ENCODE measurements around the gene TRAPPC13. TPM values are rescaled to one million over a fixed set of nuclear protein-coding genes. Genes with fewer than 3 reads are reported as not detected.

Gene TRAPPC13
- total and polyA plus RNA-seq, 2 of the 13 experiments (the other 11 are each of a cell fraction or from before 2014, with no cell fraction given), result 8.4 to 19.6 TPM

DNA sequence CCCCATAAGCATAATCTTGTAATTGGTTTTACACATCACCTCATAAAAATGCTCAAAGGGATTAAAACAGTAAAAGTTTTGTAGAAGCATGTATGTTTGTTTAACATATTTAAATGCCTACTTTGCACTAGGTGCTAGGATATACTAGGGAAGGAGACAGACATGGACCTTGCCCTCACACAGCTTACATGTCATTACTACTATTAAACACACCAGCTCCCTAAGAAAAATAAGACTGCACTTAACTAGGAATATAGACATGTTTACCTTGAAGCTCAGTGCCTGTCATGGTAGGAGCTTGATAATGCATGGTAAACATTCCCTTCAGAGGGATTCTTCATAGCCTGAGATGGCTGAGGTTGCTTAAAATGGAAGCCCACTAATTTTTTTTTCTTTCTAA lies 6.2 kb downstream of the TRAPPC13 start (continued):
- TF ChIP-seq GLMP (CRISPR knock-in tag; IDR thresholded peaks at IDR 0.05; ENCODE audit: borderline replicate concordance) (no peak), KAT8 (CRISPR knock-in tag; IDR thresholded peaks at IDR 0.05) (no peak), YY1 (IDR thresholded peaks at IDR 0.05; ENCODE audit: insufficient read depth, insufficient replicate concordance, low read depth, low read length) (no peak), HIVEP1 (CRISPR knock-in tag; IDR thresholded peaks at IDR 0.05) (no peak), NFATC3 (CRISPR knock-in tag; IDR thresholded peaks at IDR 0.05) (no peak), ZNF367 (CRISPR knock-in tag; IDR thresholded peaks at IDR 0.05; ENCODE audit: borderline replicate concordance) (no peak), FOXA3 (CRISPR knock-in tag; IDR thresholded peaks at IDR 0.05) (0 out of 2 replicates have a peak, but pooled peaks have one; percentile 19), ZNF883 (CRISPR knock-in tag; IDR thresholded peaks at IDR 0.05; ENCODE audit: not compliant biosample characterization) (no peak)
- TF ChIP-seq, protein P1, sequence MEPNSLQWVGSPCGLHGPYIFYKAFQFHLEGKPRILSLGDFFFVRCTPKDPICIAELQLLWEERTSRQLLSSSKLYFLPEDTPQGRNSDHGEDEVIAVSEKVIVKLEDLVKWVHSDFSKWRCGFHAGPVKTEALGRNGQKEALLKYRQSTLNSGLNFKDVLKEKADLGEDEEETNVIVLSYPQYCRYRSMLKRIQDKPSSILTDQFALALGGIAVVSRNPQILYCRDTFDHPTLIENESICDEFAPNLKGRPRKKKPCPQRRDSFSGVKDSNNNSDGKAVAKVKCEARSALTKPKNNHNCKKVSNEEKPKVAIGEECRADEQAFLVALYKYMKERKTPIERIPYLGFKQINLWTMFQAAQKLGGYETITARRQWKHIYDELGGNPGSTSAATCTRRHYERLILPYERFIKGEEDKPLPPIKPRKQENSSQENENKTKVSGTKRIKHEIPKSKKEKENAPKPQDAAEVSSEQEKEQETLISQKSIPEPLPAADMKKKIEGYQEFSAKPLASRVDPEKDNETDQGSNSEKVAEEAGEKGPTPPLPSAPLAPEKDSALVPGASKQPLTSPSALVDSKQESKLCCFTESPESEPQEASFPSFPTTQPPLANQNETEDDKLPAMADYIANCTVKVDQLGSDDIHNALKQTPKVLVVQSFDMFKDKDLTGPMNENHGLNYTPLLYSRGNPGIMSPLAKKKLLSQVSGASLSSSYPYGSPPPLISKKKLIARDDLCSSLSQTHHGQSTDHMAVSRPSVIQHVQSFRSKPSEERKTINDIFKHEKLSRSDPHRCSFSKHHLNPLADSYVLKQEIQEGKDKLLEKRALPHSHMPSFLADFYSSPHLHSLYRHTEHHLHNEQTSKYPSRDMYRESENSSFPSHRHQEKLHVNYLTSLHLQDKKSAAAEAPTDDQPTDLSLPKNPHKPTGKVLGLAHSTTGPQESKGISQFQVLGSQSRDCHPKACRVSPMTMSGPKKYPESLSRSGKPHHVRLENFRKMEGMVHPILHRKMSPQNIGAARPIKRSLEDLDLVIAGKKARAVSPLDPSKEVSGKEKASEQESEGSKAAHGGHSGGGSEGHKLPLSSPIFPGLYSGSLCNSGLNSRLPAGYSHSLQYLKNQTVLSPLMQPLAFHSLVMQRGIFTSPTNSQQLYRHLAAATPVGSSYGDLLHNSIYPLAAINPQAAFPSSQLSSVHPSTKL (CRISPR knock-in tag; IDR thresholded peaks at IDR 0.05), result peak; percentile 52
- TF ChIP-seq, protein P2, sequence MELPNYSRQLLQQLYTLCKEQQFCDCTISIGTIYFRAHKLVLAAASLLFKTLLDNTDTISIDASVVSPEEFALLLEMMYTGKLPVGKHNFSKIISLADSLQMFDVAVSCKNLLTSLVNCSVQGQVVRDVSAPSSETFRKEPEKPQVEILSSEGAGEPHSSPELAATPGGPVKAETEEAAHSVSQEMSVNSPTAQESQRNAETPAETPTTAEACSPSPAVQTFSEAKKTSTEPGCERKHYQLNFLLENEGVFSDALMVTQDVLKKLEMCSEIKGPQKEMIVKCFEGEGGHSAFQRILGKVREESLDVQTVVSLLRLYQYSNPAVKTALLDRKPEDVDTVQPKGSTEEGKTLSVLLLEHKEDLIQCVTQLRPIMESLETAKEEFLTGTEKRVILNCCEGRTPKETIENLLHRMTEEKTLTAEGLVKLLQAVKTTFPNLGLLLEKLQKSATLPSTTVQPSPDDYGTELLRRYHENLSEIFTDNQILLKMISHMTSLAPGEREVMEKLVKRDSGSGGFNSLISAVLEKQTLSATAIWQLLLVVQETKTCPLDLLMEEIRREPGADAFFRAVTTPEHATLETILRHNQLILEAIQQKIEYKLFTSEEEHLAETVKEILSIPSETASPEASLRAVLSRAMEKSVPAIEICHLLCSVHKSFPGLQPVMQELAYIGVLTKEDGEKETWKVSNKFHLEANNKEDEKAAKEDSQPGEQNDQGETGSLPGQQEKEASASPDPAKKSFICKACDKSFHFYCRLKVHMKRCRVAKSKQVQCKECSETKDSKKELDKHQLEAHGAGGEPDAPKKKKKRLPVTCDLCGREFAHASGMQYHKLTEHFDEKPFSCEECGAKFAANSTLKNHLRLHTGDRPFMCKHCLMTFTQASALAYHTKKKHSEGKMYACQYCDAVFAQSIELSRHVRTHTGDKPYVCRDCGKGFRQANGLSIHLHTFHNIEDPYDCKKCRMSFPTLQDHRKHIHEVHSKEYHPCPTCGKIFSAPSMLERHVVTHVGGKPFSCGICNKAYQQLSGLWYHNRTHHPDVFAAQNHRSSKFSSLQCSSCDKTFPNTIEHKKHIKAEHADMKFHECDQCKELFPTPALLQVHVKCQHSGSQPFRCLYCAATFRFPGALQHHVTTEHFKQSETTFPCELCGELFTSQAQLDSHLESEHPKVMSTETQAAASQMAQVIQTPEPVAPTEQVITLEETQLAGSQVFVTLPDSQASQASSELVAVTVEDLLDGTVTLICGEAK (IDR thresholded peaks at IDR 0.05), result no peak
- TF ChIP-seq, protein P2 (CRISPR knock-in tag; IDR thresholded peaks at IDR 0.05), result no peak
- TF ChIP-seq, protein P3, sequence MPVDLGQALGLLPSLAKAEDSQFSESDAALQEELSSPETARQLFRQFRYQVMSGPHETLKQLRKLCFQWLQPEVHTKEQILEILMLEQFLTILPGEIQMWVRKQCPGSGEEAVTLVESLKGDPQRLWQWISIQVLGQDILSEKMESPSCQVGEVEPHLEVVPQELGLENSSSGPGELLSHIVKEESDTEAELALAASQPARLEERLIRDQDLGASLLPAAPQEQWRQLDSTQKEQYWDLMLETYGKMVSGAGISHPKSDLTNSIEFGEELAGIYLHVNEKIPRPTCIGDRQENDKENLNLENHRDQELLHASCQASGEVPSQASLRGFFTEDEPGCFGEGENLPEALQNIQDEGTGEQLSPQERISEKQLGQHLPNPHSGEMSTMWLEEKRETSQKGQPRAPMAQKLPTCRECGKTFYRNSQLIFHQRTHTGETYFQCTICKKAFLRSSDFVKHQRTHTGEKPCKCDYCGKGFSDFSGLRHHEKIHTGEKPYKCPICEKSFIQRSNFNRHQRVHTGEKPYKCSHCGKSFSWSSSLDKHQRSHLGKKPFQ (CRISPR knock-in tag; IDR thresholded peaks at IDR 0.05; ENCODE audit: insufficient replicate concordance), result no peak
